ENCODE measurements around the gene LGI4.

Gene LGI4

DNA sequence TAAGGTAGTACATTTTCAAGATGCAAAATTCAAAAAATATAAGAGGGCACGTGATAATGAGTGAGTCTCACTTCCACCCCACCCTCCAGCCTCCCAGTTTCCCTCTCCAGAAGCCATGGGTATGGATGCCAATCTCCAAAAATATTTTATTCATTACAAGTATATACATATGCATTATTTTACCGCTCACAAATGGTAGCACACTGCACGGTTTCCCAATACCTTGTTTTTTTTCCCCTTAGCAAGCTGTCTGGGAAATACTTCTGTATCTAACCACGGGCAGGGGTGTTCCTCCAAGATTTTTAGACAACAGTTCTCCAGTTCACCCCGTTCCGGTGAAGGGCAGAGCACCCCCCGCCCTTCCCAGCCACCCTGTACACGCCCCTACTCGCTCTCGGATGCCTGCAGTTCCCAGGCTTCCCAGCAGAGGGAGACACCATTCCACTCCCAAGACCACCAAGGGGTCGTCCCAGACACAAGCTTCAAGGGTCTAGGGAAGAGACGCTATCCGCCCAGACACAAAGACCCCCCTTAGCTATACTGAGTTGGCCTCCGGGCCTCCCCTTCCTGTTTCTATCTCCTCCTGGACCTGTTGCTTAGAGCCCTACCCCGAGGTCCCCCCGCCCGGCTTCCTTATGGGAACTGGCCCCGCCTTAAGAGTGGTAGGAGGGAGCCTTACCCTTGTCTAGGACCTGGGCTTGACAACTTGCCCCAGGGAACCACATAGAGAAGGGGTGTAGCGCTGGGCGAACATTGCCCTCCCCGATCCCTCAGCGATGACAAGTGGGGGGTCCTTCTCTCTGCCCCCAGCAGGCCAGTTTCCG, 20.3 kb downstream of the LGI4 start:
- no peaks in the 10 kb centered on the region for H4K20me1 ChIP-seq (ENCODE audit: insufficient read depth, low read length)
- H2AFZ ChIP-seq (ENCODE audit: low read length), result no peak overlapping the region
- no peak overlapping the region for H3K27ac ChIP-seq (ENCODE audit: low read depth, low read length, poor library complexity, severe bottlenecking)
- H3K4me2 ChIP-seq (ENCODE audit: low read length), result peak overlapping the region; percentile 31; the same call in 1 of the 2 replicates
- no peak overlapping the region for H3K9ac ChIP-seq (ENCODE audit: low read length)
- TF ChIP-seq EZH2 (IDR thresholded peaks at IDR 0.05; ENCODE audit: borderline replicate concordance, low read length) (no peak), CTCF (IDR thresholded peaks at IDR 0.05; ENCODE audit: low read length) (peak; percentile 95)
- no peaks in the 10 kb centered on the region for H3K4me1 ChIP-seq (ENCODE audit: insufficient read depth, low read length, severe bottlenecking)
- no peaks in the 10 kb centered on the region for H3K9me3 ChIP-seq (ENCODE audit: low read length)
- no peak overlapping the region for H3K4me3 ChIP-seq (ENCODE audit: low read depth, low read length, poor library complexity, severe bottlenecking)
- H3K27me3 ChIP-seq (ENCODE audit: insufficient read depth, low read length), result no peaks in the 10 kb centered on the region; the same call in 1 of the 2 replicates
- H3K9me2 ChIP-seq (ENCODE audit: low read depth, low read length), result no peaks in the 10 kb centered on the region
- H3K36me3 ChIP-seq (ENCODE audit: insufficient read depth, low read length), result no peaks in the 10 kb centered on the region
- no peaks in the 10 kb centered on the region for H3K79me2 ChIP-seq (ENCODE audit: insufficient read depth, low read length)
- no peaks in the 10 kb centered on the region for H3F3A ChIP-seq (ENCODE audit: insufficient read depth, low read length)

- H3K4me3 ChIP-seq (ENCODE audit: low read depth, low read length, poor library complexity, severe bottlenecking), result no peak overlapping the region
- no peaks in the 10 kb centered on the region for H3F3A ChIP-seq (ENCODE audit: insufficient read depth, low read length)
- H3K9me2 ChIP-seq (ENCODE audit: low read depth, low read length), result no peaks in the 10 kb centered on the region
- no peaks in the 10 kb centered on the region; the same call in 1 of the 2 replicates for H3K27me3 ChIP-seq (ENCODE audit: insufficient read depth, low read length)
- no peaks in the 10 kb centered on the region for H3K36me3 ChIP-seq (ENCODE audit: insufficient read depth, low read length)
- no peaks in the 10 kb centered on the region for H4K20me1 ChIP-seq (ENCODE audit: insufficient read depth, low read length)
- no peak overlapping the region for H2AFZ ChIP-seq (ENCODE audit: low read length)
- TF ChIP-seq EZH2 (IDR thresholded peaks at IDR 0.05; ENCODE audit: borderline replicate concordance, low read length), result no peak
- no peak for TF ChIP-seq CTCF (IDR thresholded peaks at IDR 0.05; ENCODE audit: low read length)
- no peak overlapping the region for H3K9ac ChIP-seq (ENCODE audit: low read length)
- H3K4me2 ChIP-seq (ENCODE audit: low read length), result no peak overlapping the region
- no peaks in the 10 kb centered on the region for H3K79me2 ChIP-seq (ENCODE audit: insufficient read depth, low read length)
- no peaks in the 10 kb centered on the region for H3K9me3 ChIP-seq (ENCODE audit: low read length)
- no peak overlapping the region for H3K27ac ChIP-seq (ENCODE audit: low read depth, low read length, poor library complexity, severe bottlenecking)
- no peaks in the 10 kb centered on the region for H3K4me1 ChIP-seq (ENCODE audit: insufficient read depth, low read length, severe bottlenecking)
These were observed 21.7 kb downstream of the LGI4 start for GRCh38 chr19:35112995-35113688.

- H3K9ac ChIP-seq (ENCODE audit: low read length), result no peak overlapping the region
- H3K4me2 ChIP-seq (ENCODE audit: low read length), result no peak overlapping the region
These were observed 23.9 kb downstream of the LGI4 start for GRCh38 chr19:35110974-35111373.

More at GRCh38 chr19:35110974-35111373, 23.9 kb downstream of the LGI4 start:
- H2AFZ ChIP-seq (ENCODE audit: low read length), result no peak overlapping the region
- H3K9me2 ChIP-seq (ENCODE audit: low read depth, low read length), result no peaks in the 10 kb centered on the region
- H3K36me3 ChIP-seq (ENCODE audit: insufficient read depth, low read length), result no peaks in the 10 kb centered on the region
- H4K20me1 ChIP-seq (ENCODE audit: insufficient read depth, low read length), result no peaks in the 10 kb centered on the region
- H3K79me2 ChIP-seq (ENCODE audit: insufficient read depth, low read length), result no peaks in the 10 kb centered on the region
- TF ChIP-seq EZH2 (IDR thresholded peaks at IDR 0.05; ENCODE audit: borderline replicate concordance, low read length) (no peak), CTCF (IDR thresholded peaks at IDR 0.05; ENCODE audit: low read length) (no peak)
- no peak overlapping the region for H3K4me3 ChIP-seq (ENCODE audit: low read depth, low read length, poor library complexity, severe bottlenecking)
- H3K27ac ChIP-seq (ENCODE audit: low read depth, low read length, poor library complexity, severe bottlenecking), result no peak overlapping the region
- no peaks in the 10 kb centered on the region for H3K9me3 ChIP-seq (ENCODE audit: low read length)
- no peaks in the 10 kb centered on the region for H3F3A ChIP-seq (ENCODE audit: insufficient read depth, low read length)
- H3K27me3 ChIP-seq (ENCODE audit: insufficient read depth, low read length), result no peaks in the 10 kb centered on the region; the same call in 1 of the 2 replicates
- H3K4me1 ChIP-seq (ENCODE audit: insufficient read depth, low read length, severe bottlenecking), result no peaks in the 10 kb centered on the region
